PC-9 (cell line): ENCODE results near the gene CD44.

Experiments used
- EZH2 ChIP-seq: fragments of 200-600 bp; sonication (generic); IDR thresholded peaks from 2 replicates; pipeline ENCODE4 v1.8.0; 2017; ENCODE audit warnings: antibody characterized with exemption, low read depth
- TF ChIP-seq, protein P1 (sequence below): fragments of 200-600 bp; sonication (generic); conservative IDR thresholded peaks from 2 replicates; pipeline ENCODE4 v1.6.1; 2017; ENCODE audit warnings: mixed run types, antibody characterized with exemption, mild to moderate bottlenecking, moderate library complexity

GRCh38 chr11:35097814-35098455, 41.0 kb upstream of the CD44 start:
- TF ChIP-seq, protein P1, sequence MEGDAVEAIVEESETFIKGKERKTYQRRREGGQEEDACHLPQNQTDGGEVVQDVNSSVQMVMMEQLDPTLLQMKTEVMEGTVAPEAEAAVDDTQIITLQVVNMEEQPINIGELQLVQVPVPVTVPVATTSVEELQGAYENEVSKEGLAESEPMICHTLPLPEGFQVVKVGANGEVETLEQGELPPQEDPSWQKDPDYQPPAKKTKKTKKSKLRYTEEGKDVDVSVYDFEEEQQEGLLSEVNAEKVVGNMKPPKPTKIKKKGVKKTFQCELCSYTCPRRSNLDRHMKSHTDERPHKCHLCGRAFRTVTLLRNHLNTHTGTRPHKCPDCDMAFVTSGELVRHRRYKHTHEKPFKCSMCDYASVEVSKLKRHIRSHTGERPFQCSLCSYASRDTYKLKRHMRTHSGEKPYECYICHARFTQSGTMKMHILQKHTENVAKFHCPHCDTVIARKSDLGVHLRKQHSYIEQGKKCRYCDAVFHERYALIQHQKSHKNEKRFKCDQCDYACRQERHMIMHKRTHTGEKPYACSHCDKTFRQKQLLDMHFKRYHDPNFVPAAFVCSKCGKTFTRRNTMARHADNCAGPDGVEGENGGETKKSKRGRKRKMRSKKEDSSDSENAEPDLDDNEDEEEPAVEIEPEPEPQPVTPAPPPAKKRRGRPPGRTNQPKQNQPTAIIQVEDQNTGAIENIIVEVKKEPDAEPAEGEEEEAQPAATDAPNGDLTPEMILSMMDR, result no peak
- no peak for TF ChIP-seq EZH2
